NB4 (cell line): ENCODE measurements around the gene CFD.

Source experiments
- DNase-seq: peaks from one replicate; pipeline ENCODE4 v3.0.0; 2010; ENCODE audit warnings: low read depth
- H3K4me3 ChIP-seq: one replicate; pipeline ENCODE4 v1.5.1; 2011; ENCODE audit warnings: mild to moderate bottlenecking, low read depth, low read length, moderate library complexity
- CTCF ChIP-seq: IDR thresholded peaks from one replicate; pipeline ENCODE4 v1.5.1; 2012; ENCODE audit warnings: low read depth, low read length
- MYC ChIP-seq: IDR thresholded peaks from 2 replicates; pipeline ENCODE4 v1.6.1; 2011; ENCODE audit warnings: low read depth, low read length
- POLR2A ChIP-seq: IDR thresholded peaks from 2 replicates; pipeline ENCODE4 v1.6.1; 2011; ENCODE audit warnings: mild to moderate bottlenecking; ENCODE audit not compliant: insufficient read length; ENCODE audit errors: extremely low read depth
- TF ChIP-seq, protein P1 (sequence below): IDR thresholded peaks from 2 replicates; pipeline ENCODE4 v1.6.1; 2011; ENCODE audit warnings: low read depth, low read length

CFD gene

DNA sequence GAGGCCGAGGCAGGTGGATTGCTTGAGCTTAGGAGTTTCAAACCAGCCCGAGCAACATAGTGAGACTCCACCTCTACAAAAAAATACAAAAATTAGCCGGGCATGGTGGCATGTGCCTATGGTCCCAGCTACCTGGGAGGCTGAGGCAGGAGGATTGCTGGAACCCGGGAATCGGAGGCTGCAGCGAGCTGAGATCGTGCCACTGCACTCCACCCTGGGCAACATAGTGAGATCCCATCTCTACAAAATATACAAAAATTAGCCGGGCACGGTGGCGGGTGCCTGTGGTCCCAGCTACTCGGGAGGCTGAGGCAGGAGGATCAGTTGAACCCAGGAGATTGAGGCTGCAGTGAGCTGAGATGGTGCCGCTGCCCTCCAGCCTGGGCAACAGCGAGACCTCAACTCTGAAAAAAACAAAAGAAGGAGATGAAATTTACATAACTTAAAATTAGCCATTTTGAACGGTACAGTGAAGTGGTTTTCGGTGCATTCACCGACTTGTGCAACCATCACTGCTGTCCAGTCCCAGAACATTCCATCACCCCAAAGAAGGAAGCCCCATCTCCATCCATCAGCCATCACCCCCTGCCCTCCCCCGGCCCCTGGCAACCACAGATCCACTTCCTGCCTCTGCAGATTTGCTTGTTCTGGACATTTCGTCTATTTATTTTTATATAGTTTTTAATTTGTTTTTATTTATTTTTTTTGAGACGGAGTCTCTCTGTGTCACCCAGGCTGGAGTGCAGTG is 33.4 kb upstream of the CFD start:
- TF ChIP-seq, protein P1, sequence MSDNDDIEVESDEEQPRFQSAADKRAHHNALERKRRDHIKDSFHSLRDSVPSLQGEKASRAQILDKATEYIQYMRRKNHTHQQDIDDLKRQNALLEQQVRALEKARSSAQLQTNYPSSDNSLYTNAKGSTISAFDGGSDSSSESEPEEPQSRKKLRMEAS = no peak
- no peak for TF ChIP-seq CTCF
- no peak for TF ChIP-seq POLR2A
- no peak for TF ChIP-seq MYC
- H3K4me3 ChIP-seq = no peak overlapping the region
- peak; percentile 59 for DNase-seq

GRCh38 chr19:827314-827709 is 32.2 kb upstream of the CFD start:
- no peak for DNase-seq
- TF ChIP-seq, protein P1 = peak; percentile 42
- no peak for TF ChIP-seq MYC
- H3K4me3 ChIP-seq = peak overlapping the region; percentile 69

GRCh38 chr19:827710-828321 is 31.6 kb upstream of the CFD start, which contains the start of gene AZU1:
Gene AZU1, plus strand, starts transcription at chr19:827837. Its CDS starts 10 bp downstream, at chr19:827847.
- H3K4me3 ChIP-seq = peak within 1 kb of the TSS; percentile 69
- peak; percentile 90 for DNase-seq
- TF ChIP-seq CTCF (no peak), POLR2A (peak; percentile 80)

DNA sequence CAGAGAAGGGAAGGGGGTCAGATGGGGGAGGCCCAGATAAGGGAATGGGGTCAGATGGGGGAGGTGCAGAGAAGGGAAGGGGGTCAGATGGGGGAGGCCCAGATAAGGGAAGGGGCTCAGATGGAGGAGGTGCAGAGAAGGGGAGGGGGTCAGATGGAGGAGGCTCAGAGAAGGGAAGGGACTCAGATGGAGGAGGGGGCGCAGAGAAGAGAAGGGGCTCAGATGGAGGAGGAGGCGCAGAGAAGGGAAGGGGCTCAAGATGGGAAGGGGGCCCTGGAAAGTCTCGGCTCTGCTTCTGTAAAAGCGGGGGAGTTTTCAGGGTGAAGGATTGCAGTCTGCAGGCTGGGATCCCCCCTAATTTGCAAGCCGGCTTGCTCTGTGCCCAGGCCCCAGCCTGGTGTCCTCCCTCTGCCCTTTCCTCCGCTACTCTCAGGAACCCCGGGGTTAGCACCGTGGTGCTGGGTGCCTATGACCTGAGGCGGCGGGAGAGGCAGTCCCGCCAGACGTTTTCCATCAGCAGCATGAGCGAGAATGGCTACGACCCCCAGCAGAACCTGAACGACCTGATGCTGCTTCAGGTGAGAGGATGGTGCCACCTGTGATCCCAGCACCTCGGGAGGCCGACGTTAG is 30.2 kb upstream of the CFD start:
- peak overlapping the region; percentile 69 for H3K4me3 ChIP-seq
- no peak for TF ChIP-seq MYC
- no peak for TF ChIP-seq CTCF
- TF ChIP-seq, protein P1 = no peak
- TF ChIP-seq POLR2A = no peak
- DNase-seq = peak; percentile 48

- TF ChIP-seq CTCF (no peak), MYC (no peak), POLR2A (no peak)
- TF ChIP-seq, protein P1 = no peak
- H3K4me3 ChIP-seq = no peak overlapping the region
These were observed 27.8 kb upstream of the CFD start for GRCh38 chr19:831407-832369.

More at GRCh38 chr19:831407-832369, 27.8 kb upstream of the CFD start:
- peak; percentile 30 for DNase-seq
